GM19023 (cell line): ENCODE measurements around the gene PPT2.
"Not testable (repeated sequence)": the region's sequence is repeated elsewhere in the genome, so short reads cannot be mapped to it uniquely, and the experiment has no call there.

ENCODE experiments used
- ATAC-seq: cut with Tn5 transposase; IDR thresholded peaks from one replicate; pipeline ENCODE4 v1.9.1; 2021; ENCODE audit warnings: mild to moderate bottlenecking, moderate library complexity; ENCODE audit not compliant: unreplicated experiment

The PPT2 gene

GRCh38 chr6:32127409-32127716 lies 26.6 kb upstream of the PPT2 start:
- ATAC-seq, result no peak

GRCh38 chr6:32127717-32128592 lies 26.0 kb upstream of the PPT2 start, which contains the start of gene ATF6B:
TSS of gene ATF6B (minus strand) at chr6:32128246. CDS start at chr6:32128207, 39 bp downstream.
- peak; percentile 86 for ATAC-seq

GRCh38 chr6:32128751-32129296 lies 25.1 kb upstream of the PPT2 start:
- ATAC-seq, result no peak

GRCh38 chr6:32129297-32130088 lies 24.4 kb upstream of the PPT2 start:
- no peak for ATAC-seq

- no peak for ATAC-seq
Measured at GRCh38 chr6:32131439-32131948, 22.4 kb upstream of the PPT2 start.

- ATAC-seq, result no peak
Measured at GRCh38 chr6:32132110-32132509, 21.8 kb upstream of the PPT2 start.

- no peak for ATAC-seq
Measured at GRCh38 chr6:32133786-32134185, 20.2 kb upstream of the PPT2 start.

- no peak for ATAC-seq
Measured at GRCh38 chr6:32137454-32137853, 16.5 kb upstream of the PPT2 start.

- ATAC-seq, result no peak
Measured at GRCh38 chr6:32139590-32139989, 14.4 kb upstream of the PPT2 start.

GRCh38 chr6:32140420-32141046 lies 13.4 kb upstream of the PPT2 start:
- ATAC-seq, result no peak

GRCh38 chr6:32144238-32144637 lies 9.7 kb upstream of the PPT2 start:
- not testable (repeated sequence) for ATAC-seq

GRCh38 chr6:32146287-32146686 lies 7.7 kb upstream of the PPT2 start:
- ATAC-seq, result no peak

GRCh38 chr6:32146687-32147086 lies 7.3 kb upstream of the PPT2 start:
- ATAC-seq, result no peak

GRCh38 chr6:32147401-32148132 lies 6.4 kb upstream of the PPT2 start:
- no peak for ATAC-seq

- no peak for ATAC-seq
Measured at GRCh38 chr6:32148289-32149091, 5.5 kb upstream of the PPT2 start.

GRCh38 chr6:32149092-32149755 lies 4.7 kb upstream of the PPT2 start:
- ATAC-seq, result no peak

GRCh38 chr6:32149932-32150870 lies 3.7 kb upstream of the PPT2 start:
- no peak for ATAC-seq
